PC-3 (cell line): ENCODE data around the gene SEPTIN5.

Source experiments
- EZH2 ChIP-seq: fragments of 300-600 bp; sonication (generic); IDR thresholded peaks from one replicate; pipeline ENCODE4 v1.6.1; 2017; ENCODE audit warnings: antibody characterized with exemption, mild to moderate bottlenecking, low read length; ENCODE audit not compliant: unreplicated experiment
- EZH2phosphoT487 ChIP-seq: fragments of 300-600 bp; sonication (generic); IDR thresholded peaks from 2 replicates; pipeline ENCODE4 v1.6.1; 2018; ENCODE audit warnings: mild to moderate bottlenecking, antibody characterized with exemption, low read length, borderline replicate concordance
- TF ChIP-seq, protein P1 (sequence below): fragments of 300-600 bp; sonication (generic); conservative IDR thresholded peaks from 2 replicates; pipeline ENCODE4 v1.5.1; 2017; ENCODE audit warnings: antibody characterized with exemption, low read depth, mild to moderate bottlenecking, low read length

DNA sequence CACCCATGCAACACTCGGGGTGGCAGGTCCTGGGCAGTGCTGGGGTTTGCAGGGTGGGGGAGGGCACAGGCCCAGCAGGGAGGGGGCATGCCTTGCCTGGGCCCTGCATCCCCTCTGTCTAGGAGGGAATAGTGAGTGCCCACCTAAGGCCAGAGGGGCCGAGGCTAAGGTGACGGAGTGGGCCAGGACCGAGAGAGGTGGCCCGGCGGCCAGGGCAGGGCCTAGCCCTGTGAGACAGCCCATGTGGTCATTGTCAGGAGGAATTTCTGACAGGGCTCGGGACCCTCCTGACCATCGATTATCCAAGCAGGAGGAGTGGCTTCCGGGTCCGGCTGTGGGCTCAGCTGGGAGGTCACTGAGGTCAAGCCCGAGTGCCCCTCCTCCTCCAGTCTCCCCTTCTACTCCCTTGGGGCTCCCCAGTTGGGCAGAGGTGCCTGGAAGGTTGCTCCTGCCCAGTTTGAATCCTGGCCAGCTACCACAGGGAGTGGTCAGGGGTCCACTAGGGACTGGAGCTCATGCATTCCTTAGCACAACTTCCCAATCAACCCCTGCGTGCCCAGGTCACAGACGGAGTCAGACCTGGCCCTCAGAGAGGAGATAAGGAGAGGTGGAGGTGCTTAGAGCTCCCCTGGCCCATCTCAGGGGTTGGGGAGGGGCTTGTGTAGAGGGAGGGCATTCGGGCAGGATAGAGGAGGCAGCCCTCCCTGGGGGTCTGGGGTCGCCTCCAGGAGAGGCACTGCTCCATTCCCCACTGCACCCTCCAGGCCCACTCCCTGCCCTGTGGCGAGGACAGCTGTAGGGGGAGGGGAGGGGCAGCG lies 23.8 kb downstream of the SEPTIN5 start:
- TF ChIP-seq EZH2 (no peak), EZH2phosphoT487 (no peak)
- TF ChIP-seq, protein P1, sequence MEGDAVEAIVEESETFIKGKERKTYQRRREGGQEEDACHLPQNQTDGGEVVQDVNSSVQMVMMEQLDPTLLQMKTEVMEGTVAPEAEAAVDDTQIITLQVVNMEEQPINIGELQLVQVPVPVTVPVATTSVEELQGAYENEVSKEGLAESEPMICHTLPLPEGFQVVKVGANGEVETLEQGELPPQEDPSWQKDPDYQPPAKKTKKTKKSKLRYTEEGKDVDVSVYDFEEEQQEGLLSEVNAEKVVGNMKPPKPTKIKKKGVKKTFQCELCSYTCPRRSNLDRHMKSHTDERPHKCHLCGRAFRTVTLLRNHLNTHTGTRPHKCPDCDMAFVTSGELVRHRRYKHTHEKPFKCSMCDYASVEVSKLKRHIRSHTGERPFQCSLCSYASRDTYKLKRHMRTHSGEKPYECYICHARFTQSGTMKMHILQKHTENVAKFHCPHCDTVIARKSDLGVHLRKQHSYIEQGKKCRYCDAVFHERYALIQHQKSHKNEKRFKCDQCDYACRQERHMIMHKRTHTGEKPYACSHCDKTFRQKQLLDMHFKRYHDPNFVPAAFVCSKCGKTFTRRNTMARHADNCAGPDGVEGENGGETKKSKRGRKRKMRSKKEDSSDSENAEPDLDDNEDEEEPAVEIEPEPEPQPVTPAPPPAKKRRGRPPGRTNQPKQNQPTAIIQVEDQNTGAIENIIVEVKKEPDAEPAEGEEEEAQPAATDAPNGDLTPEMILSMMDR, result no peak
